Measurements from ENCODE around the gene RAPGEF2. TPM values are rescaled to one million over a fixed set of nuclear protein-coding genes. Genes with fewer than 3 reads are reported as not detected.
A peak's percentile ranks its signal among the peaks of the same experiment; 100 is the strongest.

RAPGEF2 gene
- total and polyA plus RNA-seq, 2 donors from 2014 or later = 6.9 to 50.6 TPM

DNA sequence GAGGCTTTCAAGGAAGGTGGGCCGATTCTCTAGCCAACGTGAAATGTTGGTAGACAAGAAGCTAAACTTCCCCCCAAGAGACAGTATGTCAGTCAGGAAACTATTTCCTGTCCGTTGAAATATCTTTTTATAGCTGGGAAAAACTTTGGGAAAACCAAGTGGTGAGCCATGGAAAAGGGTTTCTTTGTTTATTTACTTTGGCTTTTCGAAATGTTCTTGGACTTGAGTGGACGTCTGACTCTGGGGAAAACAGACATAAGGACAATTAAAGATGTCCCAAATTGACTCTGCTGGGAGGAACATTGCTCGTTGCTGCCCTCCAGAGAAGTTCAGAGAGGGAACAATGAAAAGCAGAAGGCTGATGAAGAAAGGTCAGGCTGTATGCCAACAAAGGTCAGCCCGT lies 295.4 kb downstream of the RAPGEF2 start:
- Histone ChIP-seq H3K9me3 (ENCODE audit: control insufficient read depth in 2 of 3, insufficient read depth in 1 of 3, low read length in 3 of 3) (no peaks in the 10 kb centered on the region), H3K4me1 (ENCODE audit: control insufficient read depth in 2 of 3, insufficient read depth in 2 of 3, low read depth in 1 of 3, low read length in 3 of 3) (peaks cover 0 to 7% (median 0%) of the 10 kb centered on the region in 3 donors), H3K36me3 (ENCODE audit: control insufficient read depth in 2 of 3, insufficient read depth in 3 of 3, low read length in 3 of 3) (no peaks in the 10 kb centered on the region), H3K27ac (ENCODE audit: low read depth in 2 of 2, low read length in 2 of 2) (peak overlapping the region in 1 of 2 donors; percentile 61), H3K27me3 (ENCODE audit: control insufficient read depth, insufficient read depth, low read length) (no peaks in the 10 kb centered on the region), H3K4me3 (ENCODE audit: low read length in 3 of 3) (no peak overlapping the region), H3K9ac (ENCODE audit: low read length in 3 of 3) (no peak overlapping the region)
- intact Hi-C loops (cut with DNase I) = no loop called here
- DNase-seq = peak in 1 of 5 donors; percentile 7
- FAIRE-seq = no peak
- TF ChIP-seq, protein P1, sequence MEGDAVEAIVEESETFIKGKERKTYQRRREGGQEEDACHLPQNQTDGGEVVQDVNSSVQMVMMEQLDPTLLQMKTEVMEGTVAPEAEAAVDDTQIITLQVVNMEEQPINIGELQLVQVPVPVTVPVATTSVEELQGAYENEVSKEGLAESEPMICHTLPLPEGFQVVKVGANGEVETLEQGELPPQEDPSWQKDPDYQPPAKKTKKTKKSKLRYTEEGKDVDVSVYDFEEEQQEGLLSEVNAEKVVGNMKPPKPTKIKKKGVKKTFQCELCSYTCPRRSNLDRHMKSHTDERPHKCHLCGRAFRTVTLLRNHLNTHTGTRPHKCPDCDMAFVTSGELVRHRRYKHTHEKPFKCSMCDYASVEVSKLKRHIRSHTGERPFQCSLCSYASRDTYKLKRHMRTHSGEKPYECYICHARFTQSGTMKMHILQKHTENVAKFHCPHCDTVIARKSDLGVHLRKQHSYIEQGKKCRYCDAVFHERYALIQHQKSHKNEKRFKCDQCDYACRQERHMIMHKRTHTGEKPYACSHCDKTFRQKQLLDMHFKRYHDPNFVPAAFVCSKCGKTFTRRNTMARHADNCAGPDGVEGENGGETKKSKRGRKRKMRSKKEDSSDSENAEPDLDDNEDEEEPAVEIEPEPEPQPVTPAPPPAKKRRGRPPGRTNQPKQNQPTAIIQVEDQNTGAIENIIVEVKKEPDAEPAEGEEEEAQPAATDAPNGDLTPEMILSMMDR (IDR thresholded peaks at IDR 0.05; ENCODE audit: borderline replicate concordance, extremely low read depth, insufficient read depth) = no peak

DNA sequence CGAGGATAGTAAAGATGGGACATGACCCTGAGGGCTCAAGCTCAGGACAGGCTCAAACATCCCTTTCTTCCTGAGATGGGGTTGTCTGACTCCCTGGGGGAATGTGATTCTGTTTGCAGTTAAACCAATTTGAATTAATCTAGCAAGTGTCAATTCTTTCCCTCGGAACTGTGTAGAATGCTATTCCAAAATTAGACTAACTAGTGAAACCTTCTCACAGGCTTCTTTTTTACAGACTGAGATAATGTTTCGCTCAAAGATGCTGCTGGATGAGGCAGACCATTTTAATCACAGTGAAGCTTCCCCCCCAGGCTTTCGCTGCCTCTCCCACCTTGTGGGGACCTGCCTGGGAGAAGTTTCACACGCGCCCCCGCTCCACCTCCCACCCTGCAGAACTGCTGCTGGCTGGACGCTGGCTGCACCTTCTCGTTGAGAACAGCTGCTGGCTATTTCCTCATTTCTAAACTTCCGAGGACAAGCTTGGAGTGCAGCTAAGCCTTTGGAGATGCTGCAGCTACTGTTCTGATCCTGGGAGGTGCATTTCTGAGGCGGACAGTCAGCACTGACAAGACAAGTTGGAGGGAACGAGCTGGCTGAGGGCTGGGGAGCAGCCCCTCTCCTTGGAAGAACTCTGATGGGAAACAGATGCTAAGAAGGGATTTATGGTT lies 297.8 kb downstream of the RAPGEF2 start:
- intact Hi-C loops (cut with DNase I) = no loop called here
- Histone ChIP-seq H3K9me3 (ENCODE audit: control insufficient read depth in 2 of 3, insufficient read depth in 1 of 3, low read length in 3 of 3) (no peaks in the 10 kb centered on the region), H3K36me3 (ENCODE audit: control insufficient read depth in 2 of 3, insufficient read depth in 3 of 3, low read length in 3 of 3) (no peaks in the 10 kb centered on the region), H3K9ac (ENCODE audit: low read length in 3 of 3) (no peak overlapping the region), H3K4me1 (ENCODE audit: control insufficient read depth in 2 of 3, insufficient read depth in 2 of 3, low read depth in 1 of 3, low read length in 3 of 3) (peaks cover 0 to 7% (median 0%) of the 10 kb centered on the region in 3 donors), H3K4me3 (ENCODE audit: low read length in 3 of 3) (peak overlapping the region in 2 of 3 donors; percentile 1 to 2), H3K27ac (ENCODE audit: low read depth in 2 of 2, low read length in 2 of 2) (peak overlapping the region in 1 of 2 donors; percentile 16), H3K27me3 (ENCODE audit: control insufficient read depth, insufficient read depth, low read length) (no peaks in the 10 kb centered on the region)
- DNase-seq (peak in 3 of 5 donors; percentile 24 to 45 (median 34)), FAIRE-seq (no peak)
- TF ChIP-seq, protein P1 (IDR thresholded peaks at IDR 0.05; ENCODE audit: borderline replicate concordance, extremely low read depth, insufficient read depth) = no peak

GRCh38 chr4:159401226-159401712 lies 298.4 kb downstream of the RAPGEF2 start:
- Histone ChIP-seq H3K4me1 (ENCODE audit: control insufficient read depth in 2 of 3, insufficient read depth in 2 of 3, low read depth in 1 of 3, low read length in 3 of 3) (peaks cover 0 to 7% (median 0%) of the 10 kb centered on the region in 3 donors), H3K9me3 (ENCODE audit: control insufficient read depth in 2 of 3, insufficient read depth in 1 of 3, low read length in 3 of 3) (no peaks in the 10 kb centered on the region), H3K9ac (ENCODE audit: low read length in 3 of 3) (no peak overlapping the region), H3K27ac (ENCODE audit: low read depth in 2 of 2, low read length in 2 of 2) (no peak overlapping the region), H3K36me3 (ENCODE audit: control insufficient read depth in 2 of 3, insufficient read depth in 3 of 3, low read length in 3 of 3) (no peaks in the 10 kb centered on the region), H3K4me3 (ENCODE audit: low read length in 3 of 3) (peak overlapping the region in 2 of 3 donors; percentile 1 to 2), H3K27me3 (ENCODE audit: control insufficient read depth, insufficient read depth, low read length) (no peaks in the 10 kb centered on the region)
- intact Hi-C loops (cut with DNase I) = no loop called here
- FAIRE-seq = no peak
- TF ChIP-seq, protein P1 (IDR thresholded peaks at IDR 0.05; ENCODE audit: borderline replicate concordance, extremely low read depth, insufficient read depth) = no peak
- peak in 1 of 5 donors; percentile 41 for DNase-seq

Data from kidney (tissue), 14 donors.